NOMO-1 treated with DMSO at 0.1 percent for 48 hours (cell line): Measurements from ENCODE around the gene KLK7.
"Not testable (repeated sequence)": the region's sequence is repeated elsewhere in the genome, so short reads cannot be mapped to it uniquely, and the experiment has no call there.

Experiments used
- DNase-seq: peaks from one replicate; lab custom pipeline; 2025; ENCODE audit not compliant: unreplicated experiment; lab: John Stamatoyannopoulos, UW

The KLK7 gene

DNA sequence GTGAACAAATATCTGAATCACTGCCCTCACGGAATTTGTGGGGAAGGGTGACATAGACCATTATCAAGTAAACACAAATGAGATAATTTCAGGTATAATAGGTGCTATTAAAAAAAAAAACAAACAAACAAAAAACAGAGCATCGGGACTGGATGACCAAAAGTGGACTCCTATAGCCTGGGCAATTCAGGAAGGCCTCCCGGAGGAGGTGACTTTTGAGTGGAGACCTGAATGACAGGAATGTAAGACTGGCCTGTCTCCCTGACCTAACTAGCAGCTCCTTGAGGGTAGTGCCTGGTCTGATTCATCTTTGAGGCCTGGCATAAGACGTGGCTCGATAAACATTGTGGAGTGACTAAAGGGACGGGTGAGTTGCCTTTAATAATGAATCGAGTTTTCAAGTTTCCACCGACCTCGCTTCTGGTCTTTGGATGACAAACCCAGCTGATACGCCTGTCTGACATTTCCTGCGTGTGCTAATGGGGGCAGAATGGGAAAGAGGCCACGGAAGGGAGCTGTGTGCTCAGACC, 29.0 kb upstream of the KLK7 start:
- no peak for DNase-seq

DNA sequence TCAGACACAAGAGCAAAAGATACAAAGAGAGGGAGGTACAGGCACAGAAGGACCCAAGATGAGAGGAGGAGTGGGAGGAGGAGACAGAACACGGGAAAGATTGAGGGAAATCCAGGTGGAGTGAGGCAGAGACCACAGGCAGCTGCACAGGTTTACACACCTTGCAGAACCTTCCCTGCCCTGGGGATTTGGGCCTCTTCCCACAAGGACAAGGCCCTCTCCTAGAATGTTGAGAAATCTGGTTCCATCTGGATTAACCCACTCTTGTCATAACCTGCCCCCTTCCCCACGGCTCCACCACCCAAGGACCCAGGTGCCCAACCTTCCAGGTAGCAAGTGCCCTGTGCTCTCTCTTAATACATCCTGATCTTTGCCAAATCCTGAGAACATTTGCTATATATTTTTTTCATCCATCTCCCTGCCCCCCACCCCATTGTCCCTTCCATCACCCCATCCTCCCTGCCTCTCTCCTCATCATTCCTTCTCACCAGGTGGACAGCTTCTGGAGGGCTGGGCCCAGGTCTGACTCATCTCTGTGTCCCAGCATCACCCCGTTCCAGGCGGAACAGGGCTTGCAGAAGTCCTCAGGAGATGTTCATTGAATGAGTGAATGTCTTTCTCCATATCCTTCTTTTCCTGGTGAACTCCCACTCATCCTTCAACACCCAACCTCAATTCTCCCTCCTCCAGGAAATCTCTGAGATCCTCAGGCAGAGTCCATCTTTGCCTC, 26.5 kb upstream of the KLK7 start:
- DNase-seq = no peak

DNA sequence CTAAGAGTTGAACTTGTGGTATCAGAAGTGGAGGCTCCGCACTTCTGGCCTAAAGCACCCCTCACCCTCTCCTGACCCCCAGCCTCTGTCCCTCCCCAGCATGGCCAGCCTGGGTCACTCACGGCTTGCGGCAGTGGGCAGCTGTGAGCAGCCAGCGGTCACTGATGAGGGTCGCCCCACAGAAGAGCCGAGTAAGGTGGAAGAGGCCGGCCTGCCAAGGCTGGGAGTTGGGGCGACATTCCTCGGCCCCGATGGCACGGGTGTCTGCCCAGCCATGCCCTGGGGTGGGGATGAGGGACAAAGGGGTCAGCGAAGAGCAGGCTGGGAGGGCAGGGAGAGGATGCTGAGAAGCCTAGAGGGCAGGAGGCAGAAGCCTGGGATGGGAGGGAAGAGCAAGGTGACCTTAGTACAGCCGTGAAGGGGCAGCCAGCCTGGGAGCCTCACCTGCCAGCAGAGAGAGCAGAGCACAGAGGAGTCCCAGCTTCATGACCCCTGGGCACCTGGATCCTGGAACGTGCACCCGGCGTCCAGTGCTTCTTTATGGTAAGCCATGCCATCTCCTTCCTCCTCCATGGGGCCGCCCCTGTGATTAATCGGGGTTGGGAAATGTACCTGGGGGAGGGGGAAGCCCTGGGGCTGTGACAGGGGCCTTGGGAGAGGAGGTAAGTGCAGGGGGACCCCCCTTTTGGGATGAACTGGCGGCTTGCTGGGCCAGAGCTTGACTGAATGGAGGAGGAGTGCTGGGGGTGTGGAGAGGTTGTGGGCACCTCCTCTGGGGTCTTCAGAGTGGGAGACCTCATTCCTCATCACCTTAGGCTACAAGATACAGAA, 25.6 kb upstream of the KLK7 start:
- DNase-seq = no peak

DNA sequence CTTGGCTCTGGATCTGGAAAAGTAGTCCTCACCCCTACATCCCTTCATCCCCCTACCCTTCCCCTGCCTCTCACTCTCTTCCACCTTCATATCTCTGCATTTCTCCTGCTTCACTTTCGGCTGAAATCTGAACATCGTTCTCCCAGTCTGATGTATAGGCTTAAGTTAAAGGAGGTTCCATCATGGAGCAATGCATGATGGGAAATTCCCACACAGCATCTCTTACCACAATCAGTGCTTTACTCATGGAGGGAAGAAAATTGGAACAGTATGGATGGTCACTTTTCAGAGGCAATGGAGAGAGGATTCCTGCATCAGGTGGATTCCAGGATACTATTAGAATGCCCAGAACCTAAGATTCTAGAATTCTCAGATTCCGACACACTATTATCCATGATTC, 23.8 kb upstream of the KLK7 start:
- DNase-seq = no peak

DNA sequence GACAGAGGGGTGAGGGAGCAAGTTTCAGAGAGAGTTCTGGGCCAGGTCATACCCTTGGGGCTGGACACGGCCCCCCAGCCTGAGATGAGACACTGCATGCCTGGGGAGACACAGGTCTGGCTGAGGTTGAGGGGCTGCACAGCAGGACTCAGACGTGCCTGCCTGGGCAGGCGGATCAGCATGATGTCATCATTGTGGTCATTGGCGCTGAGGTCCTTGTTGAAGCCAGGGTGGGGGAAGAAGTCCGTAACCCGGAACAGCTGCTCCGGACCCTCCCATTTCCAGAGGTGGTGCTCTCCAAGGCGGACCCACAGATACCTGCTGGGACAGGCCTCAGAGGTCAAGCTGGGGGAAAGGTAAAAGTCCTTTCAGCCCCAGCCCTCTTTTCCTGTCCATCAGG, 22.7 kb upstream of the KLK7 start:
- no peak for DNase-seq

DNA sequence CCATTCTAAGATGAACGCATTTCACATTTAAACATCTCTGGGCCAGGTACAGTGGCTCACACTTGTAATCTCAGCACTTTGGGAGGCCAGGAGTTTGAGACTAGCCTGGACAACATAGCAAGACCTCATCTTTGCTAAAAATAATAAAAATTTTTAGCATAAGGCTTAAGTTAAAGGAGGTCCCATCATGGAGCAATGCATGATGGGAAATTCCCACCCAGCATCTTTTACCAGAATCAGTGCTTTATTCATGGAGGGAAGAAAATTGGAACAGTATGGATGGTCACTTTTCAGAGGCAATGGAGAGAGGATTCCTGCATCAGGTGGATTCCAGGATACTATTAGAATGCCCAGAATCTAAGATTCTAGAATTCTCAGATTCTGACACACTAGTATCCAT, 21.5 kb upstream of the KLK7 start:
- DNase-seq = no peak

DNA sequence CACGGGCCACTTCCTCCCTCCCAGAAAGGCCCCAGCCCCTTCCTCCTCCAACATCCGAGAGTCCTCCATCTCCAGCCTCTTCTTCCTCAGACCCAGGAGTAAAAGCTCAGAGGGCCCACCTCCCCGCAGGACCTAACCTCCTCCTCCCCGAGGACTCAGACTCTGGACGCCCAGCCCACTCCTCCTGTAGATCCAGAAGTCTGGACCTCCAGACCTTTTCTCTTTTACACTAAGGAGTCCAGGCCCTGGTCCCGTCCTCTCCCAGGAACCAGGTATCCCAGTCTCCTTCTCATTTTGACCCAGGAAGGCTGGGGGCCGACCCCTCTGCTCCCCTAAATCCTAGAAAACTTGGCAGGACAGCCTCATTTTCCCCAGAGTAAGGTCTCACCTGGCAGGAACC, 19.6 kb upstream of the KLK7 start:
- DNase-seq = no peak

DNA sequence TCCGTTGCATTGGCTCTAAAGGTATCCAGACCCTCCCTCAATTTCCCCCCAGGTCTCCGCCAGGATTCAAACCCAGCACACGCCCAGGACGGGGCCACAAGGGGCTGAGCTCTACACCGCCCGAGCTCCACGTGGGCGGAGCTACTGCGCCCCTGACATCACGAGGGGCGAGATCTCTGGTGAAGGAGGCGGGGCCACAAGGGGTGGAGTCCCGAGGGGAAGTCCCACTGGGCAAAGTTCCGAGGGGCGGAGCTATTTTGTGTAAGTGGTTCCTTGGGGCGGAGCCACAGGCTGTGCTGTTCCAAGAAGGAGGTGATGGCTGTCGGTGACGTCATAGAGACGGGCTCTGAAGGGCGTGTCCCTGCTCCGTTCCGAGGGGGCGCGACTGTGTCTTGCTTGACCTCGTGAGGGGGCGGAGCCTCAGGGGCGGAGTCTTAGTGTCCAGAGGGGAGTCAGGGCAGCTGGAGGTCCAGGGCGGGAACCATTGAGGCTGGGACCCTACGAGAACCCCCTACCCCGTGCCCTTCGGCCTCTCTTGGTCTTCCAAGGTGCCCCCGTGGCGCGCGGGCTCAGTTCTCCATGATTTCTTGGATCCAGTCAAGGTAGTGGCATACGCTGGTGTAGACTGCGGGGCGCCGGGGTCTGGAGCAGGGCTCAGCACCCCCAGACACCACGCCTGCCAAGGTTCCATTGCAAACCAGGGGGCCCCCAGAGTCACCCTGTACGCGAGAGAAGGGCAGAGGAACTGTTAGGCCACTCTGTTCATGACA, 19.0 kb upstream of the KLK7 start:
- no peak for DNase-seq

DNA sequence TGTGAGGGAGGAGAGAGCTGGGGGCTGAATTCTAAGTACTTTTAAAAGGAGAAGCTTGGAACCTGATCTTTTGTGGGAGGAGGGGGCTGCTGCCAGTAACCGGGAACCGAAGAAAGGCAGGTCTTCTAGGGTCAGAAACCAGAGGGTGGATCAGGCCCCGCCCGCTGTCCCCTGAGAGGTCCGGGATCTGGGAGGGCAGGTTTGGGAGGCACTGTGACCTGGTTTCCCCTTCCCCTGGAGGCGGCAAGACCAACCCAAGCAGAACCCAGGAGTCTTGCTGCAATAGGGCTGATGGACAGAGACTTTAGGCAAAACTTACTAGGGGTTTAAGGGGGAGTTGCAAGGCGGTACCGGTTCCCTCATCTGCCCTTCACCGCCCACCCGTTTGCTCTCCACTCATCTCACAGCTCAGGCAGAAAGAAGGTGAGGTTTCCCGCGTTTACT, 18.4 kb upstream of the KLK7 start:
- no peak for DNase-seq

DNA sequence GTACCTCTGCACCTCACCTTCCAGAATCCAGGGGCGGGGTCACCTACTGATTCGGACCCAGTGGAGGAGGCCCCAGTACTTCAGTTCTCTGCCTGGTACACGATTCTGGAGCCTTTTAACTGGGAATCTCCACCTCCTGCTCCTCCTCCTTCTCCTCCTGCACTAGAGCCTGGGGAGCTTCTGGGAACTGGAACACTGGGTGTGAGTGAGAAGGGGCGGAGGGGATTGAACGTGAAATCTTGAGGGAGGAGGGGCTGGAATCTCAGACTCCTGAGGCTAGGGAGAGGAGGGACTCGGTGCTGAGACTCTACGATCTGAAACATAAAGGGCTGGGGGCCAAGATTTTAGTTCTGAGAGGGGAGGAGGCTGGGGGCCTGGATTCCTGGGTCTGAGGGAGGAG, 17.8 kb upstream of the KLK7 start, which contains the start of gene KLK8:
TSS of gene KLK8 (minus strand) at position 90 of the 400 bp plus-strand sequence. CDS start 437 bp downstream, outside the sequence.
- DNase-seq = no peak

DNA sequence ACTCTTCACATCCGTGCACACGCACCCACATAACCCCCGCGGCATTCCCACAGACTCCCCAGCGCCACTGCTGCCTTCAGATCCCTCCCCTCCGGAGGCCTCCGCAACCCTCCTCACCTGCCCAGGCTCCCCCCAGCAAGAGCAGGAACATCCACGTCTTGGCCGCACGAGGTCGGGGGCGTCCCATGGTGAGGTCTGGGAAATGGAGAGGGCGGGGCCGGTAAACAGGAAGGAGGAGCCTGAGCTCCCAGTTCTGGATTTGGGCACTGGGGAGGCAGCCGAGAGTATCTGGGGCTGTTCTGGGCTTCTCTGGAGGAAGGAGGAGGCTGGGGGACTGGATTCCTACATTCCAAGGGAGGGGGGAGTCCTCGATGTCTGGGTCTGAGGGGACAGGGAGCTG, 17.3 kb upstream of the KLK7 start:
- no peak for DNase-seq

DNA sequence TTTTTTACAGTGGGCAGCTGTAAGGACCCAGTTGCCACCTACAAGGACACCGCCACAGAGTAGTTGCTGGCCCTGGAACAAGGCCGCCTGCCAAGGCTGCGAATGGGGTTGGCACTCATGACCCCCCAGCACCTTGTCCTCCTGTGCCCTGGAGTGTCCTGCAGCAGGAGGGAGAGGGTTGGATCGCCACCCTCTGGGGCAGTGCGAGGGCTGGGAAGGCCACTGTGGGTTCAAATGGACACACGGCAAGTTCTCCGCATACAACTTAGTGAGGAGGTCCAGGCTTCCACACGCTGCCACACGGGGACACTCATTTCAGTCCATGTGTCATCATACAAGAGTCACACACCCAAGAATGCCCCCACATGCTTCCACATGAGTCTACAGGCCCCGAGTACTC, 16.7 kb upstream of the KLK7 start:
- DNase-seq = no peak

DNA sequence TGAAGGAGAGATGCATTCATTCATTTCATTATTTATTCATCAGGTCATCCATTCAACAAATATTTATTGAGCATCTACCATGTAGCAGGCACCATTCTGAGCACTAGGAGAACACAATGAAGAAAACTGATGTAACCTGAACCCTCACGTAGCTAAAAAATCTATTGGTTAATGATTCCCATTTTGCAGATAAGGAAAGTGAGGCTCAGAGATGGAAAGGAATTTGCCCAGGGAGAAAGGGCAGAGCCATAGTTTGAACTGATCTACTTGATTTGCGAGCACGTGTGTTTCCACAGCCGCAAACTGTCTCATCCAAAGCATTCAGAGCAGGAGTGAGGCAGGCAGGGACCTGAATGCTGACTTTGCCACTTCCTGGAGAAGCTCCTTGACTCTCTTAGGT, 15.0 kb upstream of the KLK7 start:
- DNase-seq = no peak

DNA sequence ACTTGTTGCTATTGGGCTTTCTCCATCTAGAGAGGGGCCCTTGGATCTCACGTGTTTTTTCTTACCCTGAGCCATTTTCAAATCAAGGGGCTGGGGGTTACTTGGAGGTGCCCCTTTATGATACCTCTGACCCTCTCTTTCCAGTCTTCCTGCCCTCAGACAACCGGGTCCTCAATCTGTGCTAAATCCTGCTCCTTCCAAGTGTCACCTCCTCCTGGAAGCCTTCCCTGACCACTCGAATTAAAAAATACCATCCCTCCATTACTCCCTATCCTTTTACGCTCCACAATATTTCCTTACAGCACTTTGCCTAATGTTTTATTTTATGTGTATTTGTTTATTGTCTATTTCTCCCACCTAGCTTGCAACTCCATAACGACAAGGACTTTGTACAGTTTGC, 14.3 kb upstream of the KLK7 start:
- DNase-seq = no peak

DNA sequence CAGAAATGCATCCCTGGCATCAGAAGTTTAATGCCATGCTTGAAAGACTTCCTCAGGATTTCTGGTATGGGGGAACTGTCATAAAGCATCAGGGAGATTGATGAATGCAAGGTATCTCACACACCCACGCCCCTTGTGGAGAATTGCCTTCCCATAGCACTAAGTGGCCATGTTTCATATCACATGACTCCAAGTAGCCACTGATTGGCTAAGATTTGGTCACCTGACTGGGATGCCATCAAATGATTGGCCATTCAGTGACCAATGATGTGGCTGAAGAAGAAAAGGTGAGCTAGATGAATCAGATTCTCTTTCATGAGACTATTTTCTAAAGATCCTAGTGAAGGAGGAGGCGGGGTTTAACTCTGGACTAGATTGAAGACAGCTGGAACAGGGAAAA, 10.4 kb upstream of the KLK7 start:
- no peak for DNase-seq

DNA sequence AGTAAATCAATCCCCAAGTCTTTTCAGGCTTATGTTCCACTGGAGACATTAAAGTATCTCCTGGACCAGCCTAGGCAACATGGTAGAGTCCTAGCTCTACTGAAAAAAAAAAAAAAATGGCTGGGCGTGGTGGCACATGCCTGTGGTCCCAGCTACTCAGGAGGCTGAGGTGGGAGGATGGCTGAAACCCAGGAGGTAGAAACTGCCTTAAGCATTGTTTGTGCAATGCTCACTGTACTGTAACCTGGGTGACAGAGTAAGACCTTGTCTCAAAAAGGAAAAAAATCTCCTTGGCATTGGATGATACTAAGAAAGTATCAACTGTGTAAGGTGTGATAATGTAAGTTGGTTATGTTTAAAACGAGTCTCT, 8.9 kb upstream of the KLK7 start:
- DNase-seq = no peak

DNA sequence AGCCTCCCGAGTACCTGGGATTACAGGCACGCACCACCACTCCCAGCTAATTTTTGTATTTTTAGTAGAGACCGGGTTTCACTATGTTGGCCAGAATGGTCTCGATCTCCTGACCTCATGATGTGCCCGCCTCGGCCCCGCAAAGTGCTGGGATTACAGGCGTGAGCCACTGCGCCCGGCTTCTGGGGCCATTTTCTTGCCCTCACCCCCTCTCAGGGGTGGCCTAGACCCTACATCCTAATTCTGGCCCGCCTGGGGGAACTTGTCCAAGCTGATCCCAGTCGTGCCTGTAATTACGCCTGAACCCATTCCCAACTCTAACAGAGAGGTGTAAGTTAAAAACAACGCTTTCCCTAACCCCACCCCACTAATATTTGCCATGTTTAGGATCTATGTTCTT, 699 bp upstream of the KLK7 start:
- not testable (repeated sequence) for DNase-seq

DNA sequence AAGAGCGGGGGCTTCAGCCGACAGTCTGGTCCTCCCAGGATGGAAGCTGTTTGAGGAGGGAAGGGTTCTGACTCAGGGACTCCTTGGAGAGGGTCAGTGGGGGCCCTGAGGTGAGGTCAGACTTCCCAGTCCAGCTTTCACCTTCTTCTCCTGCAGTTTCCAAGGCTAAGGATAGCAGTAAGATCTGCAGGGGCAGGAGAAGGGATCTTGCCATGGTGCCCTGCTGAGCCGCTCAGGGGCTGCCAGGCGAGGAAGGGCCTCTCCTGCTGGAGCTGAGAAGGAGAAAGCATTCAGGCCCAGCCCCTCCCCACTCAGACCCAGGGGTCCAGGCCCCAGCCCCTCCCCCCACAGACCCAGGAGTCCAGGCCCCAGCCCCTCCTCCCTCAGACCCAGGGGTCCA, 1.5 kb downstream of the KLK7 start:
- DNase-seq = no peak

DNA sequence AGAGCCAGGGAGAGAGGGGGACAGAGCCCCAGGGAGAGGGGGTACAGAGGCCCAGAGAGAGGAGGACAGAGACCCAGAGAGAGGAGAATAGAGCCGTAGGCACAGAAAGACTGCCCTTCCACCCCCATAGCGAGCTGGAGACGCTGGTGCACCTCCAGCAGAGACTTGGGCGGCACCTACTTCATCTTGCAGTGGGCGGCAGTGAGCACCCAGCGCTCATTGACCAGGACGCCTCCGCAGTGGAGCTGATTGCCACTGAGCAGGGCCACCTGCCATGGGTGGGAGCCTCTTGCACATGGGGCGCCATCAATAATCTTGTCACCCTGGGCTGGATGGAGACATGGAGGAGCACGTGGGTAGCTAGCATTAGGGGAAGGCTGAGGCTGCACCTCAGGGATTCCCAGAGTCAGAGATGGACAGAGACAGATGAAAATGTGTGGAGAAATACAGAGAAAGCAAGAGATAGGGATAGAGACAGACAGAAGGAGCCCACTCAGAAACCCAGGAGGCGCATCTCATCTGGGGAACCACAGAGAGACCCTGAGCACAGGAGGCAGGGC, 2.0 kb downstream of the KLK7 start:
- no peak for DNase-seq

DNA sequence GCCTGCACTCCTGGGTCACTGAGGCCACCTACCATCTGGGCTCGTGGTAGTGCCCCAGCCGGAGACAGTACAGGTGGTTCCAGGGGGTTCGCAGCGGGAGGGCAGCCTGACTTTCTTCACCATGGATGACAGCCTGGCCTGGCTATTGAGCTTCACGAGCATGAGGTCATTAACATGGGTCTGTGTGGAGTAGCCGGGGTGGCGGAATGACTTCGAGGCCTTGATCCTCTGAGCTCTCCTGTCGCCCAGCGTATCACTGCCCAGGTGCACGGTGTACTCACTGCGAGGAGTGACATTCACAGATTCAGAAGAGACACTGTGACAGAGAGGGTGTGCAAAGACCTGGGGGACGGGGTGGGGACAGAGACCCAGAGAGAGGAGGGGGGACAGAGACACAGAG, 3.5 kb downstream of the KLK7 start:
- no peak for DNase-seq

DNA sequence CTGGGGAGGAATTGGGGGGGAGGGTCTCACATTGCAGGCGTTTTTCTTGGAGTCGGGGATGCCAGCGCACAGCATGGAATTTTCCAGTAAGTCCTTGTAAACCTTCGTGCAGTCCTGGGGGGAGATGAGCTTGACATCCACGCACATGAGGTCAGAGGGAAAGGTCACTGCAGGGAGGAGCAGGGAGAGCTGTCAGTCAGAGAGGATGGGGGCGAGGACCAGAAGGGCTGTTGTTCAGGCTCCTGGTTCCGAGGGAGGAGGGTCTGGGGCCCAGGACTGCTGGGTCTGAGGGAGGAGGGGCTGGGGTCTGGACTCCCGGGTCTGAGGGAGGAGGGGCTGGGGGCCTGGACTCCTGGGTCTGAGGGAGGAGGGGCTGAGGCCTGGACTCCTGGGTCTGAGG, 4.0 kb downstream of the KLK7 start:
- DNase-seq = no peak
